IPS-NIHi11 (cell line): ENCODE data around the gene LPCAT3.

Experiments used
- DNase-seq: peaks from one replicate; pipeline ENCODE4 v3.0.0; 2012; ENCODE audit warnings: mixed read lengths, low spot score

LPCAT3 gene

DNA sequence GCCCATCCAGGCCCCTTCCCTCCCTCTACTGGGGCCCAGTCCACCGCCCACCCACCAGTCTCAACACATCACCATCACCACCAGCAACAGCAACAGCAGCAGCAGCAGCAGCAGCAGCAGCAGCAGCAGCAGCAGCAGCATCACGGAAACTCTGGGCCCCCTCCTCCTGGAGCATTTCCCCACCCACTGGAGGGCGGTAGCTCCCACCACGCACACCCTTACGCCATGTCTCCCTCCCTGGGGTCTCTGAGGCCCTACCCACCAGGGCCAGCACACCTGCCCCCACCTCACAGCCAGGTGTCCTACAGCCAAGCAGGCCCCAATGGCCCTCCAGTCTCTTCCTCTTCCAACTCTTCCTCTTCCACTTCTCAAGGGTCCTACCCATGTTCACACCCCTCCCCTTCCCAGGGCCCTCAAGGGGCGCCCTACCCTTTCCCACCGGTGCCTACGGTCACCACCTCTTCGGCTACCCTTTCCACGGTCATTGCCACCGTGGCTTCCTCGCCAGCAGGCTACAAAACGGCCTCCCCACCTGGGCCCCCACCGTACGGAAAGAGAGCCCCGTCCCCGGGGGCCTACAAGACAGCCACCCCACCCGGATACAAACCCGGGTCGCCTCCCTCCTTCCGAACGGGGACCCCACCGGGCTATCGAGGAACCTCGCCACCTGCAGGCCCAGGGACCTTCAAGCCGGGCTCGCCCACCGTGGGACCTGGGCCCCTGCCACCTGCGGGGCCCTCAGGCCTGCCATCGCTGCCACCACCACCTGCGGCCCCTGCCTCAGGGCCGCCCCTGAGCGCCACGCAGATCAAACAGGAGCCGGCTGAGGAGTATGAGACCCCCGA, 81.4 kb downstream of the LPCAT3 start:
- peak; percentile 48 for DNase-seq

GRCh38 chr12:6936194-6936635, 82.1 kb downstream of the LPCAT3 start:
- DNase-seq, result no peak

GRCh38 chr12:6935371-6936193, 82.7 kb downstream of the LPCAT3 start:
- DNase-seq, result no peak

- DNase-seq, result no peak
Observed at GRCh38 chr12:6934110-6934509, 84.2 kb downstream of the LPCAT3 start.

DNA sequence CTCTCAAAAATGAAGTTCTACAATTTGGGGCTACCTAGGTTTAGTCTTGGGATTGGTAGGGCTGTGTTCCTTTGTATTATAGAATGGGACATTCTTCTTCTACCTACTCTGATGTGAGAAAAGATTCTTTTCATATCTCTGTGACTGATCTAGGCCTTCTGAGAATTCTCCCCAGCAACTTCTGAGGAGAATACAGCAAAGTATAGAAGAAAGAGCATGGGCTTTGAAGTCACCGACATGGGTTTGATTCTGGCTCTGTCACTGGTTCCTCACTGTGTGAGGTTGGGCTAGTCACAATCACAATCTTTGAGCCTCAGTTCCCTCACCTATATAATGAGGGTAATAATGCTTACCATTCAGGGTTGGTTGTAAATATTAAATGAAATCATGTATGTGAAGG, 85.5 kb downstream of the LPCAT3 start:
- no peak for DNase-seq

DNA sequence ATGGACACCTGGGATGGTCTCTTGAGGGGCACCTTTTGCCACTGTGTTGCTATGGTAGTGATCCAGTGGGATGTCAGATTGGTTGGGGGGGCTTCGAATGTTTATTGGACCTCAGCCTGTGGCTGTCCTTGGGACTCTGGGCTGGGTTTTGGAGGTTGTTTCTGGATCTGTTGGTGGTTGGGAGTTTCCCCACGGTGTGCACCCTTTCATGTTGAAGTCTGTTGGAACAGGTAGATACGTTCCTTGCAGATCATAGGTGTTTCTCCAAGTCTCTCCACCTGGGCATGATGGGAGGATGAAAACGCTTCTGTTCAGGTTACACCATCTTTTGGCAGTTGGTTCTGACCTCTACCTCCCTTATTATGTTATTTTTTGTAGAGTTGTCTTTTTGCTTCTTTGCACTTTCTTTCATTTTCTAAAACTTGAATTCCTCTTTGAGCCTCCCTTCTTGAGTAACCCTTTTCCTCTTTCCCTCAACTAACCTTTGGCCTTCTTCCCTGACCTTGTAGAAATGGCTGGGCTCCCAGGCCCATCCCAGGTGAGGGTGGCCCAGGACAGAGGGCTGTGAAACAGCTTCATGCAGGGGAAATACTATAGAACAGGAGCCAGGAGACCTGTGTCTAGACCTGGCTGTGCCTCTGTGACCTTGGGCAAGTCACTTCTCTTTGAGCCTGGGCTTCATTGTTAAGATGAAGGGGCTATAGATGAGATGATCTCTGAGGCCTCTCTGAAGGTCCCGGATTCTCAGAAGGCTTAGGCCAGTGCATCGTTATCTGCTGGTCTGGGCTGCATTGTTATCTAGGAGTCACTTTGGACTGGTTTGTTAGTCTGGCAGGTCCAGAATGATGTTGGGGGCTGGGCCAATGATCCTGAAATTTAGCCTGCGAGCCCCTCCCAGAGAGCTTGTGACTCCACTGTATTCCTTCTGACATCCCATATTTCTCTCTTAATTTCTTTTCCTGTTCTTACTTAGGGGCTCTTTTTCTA, 88.5 kb downstream of the LPCAT3 start:
- DNase-seq, result no peak

- no peak for DNase-seq
Observed at GRCh38 chr12:6928703-6929407, 89.4 kb downstream of the LPCAT3 start.

DNA sequence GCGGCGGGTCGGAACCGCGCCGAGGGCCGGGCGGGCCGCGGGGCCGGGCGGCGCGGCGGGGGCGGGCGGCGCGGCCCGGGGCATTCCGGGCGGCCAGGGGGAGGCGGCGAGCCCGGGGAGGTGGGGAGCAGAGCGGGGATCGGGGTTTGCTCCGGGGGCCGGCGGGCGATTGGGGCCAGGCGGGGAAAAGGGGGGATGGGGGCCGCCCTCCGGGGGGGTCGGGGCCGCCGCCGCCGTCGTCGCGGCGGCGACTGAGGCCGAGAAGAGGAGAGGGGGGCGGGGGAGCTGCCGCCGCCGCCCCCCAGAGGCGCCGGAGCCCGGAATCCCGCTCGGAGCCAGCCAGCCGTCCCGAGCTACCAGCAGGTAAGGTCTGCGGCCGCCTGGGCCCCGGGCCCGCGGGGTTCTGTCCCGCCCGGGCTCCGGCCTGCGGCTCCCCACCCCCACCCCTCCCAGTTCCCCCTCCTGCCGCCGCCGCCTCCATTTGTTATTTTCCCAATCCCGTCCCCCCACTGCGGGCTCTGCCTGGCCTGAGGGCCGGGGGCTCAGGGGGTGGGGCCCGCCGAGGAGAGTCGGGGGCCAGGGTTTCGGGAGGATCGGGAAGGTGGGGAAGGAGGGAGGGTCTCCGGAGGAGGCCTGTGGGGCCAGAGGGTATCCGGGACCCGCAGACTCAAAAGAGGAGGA, 90.1 kb downstream of the LPCAT3 start:
- DNase-seq, result peak; percentile 47

- peak; percentile 84 for DNase-seq
Observed at GRCh38 chr12:6927379-6928021, 90.8 kb downstream of the LPCAT3 start, which contains the start of gene ATN1. Gene ATN1, plus strand, starts transcription at chr12:6927959. Its CDS starts 6,043 bp downstream, at chr12:6934002.
